ENCODE measurements around the gene ITGAL. TPM values are rescaled to one million over a fixed set of nuclear protein-coding genes. Genes with fewer than 3 reads are reported as not detected.

The ITGAL gene
- total RNA-seq, result under 0.01 TPM in 2 replicates

GRCh38 chr16:30472328-30472942 is at the start of gene ITGAL:
Gene ITGAL, plus strand, starts transcription at chr16:30472742. Its CDS starts 96 bp downstream, at chr16:30472838.

GRCh38 chr16:30429678-30430427 is 42.7 kb upstream of the ITGAL start, which contains the start of gene DCTPP1:
Gene DCTPP1, minus strand, starts transcription at chr16:30430030. Its CDS starts 50 bp downstream, at chr16:30429980.

GRCh38 chr16:30445408-30446202 is 26.9 kb upstream of the ITGAL start, which contains the start of gene SEPHS2:
Gene SEPHS2, minus strand, starts transcription at chr16:30445874. Its CDS starts 147 bp downstream, at chr16:30445727.

GRCh38 chr16:30526137-30526822 is 53.7 kb downstream of the ITGAL start, which contains the start of gene ZNF768:
Gene ZNF768, minus strand, starts transcription at chr16:30526566. Its CDS starts 153 bp downstream, at chr16:30526413.

GRCh38 chr16:30534368-30535105 is 62.0 kb downstream of the ITGAL start, which contains the start of gene ZNF747:
Gene ZNF747, minus strand, starts transcription at chr16:30534858. Its CDS starts 179 bp downstream, at chr16:30534679.

GRCh38 chr16:30557957-30558788 is 85.6 kb downstream of the ITGAL start, which contains the start of gene ZNF764:
Gene ZNF764, minus strand, starts transcription at chr16:30558374. Its CDS starts 192 bp downstream, at chr16:30558182.

GRCh38 chr16:30571445-30572322 is 99.1 kb downstream of the ITGAL start, which contains the start of gene ZNF688:
Gene ZNF688, minus strand, starts transcription at chr16:30571714. Its CDS starts 85 bp downstream, at chr16:30571629.

Other genes with a start within 250 kb of the ITGAL start
- 0.26 and 0.93 TPM in 2 replicates for gene NPIPB13, start 224.3 kb upstream of the ITGAL start, total RNA-seq
- 32.9 and 33.9 TPM in 2 replicates for gene CD2BP2, start 117.4 kb upstream of the ITGAL start, total RNA-seq
- gene TBC1D10B, start 102.2 kb upstream of the ITGAL start, total RNA-seq, result 28.2 and 30.0 TPM in 2 replicates
- gene MYL11, start 97.9 kb upstream of the ITGAL start, total RNA-seq, result 0.12 TPM in 1 of 2 replicates, not detected in the other
- 0.06 and 0.13 TPM in 2 replicates for gene SEPTIN1, start 90.2 kb upstream of the ITGAL start, total RNA-seq
- 5.5 and 5.8 TPM in 2 replicates for gene ZNF48, start 77.3 kb upstream of the ITGAL start, total RNA-seq
- gene ZNF771, start 65.1 kb upstream of the ITGAL start, total RNA-seq, result 5.8 and 10.0 TPM in 2 replicates
- gene DCTPP1, start 42.7 kb upstream of the ITGAL start, total RNA-seq, result 11.5 and 19.7 TPM in 2 replicates
- gene SEPHS2, start 26.9 kb upstream of the ITGAL start, total RNA-seq, result 9.4 and 11.2 TPM in 2 replicates
- 11.9 and 12.0 TPM in 2 replicates for gene ZNF768, start 53.8 kb downstream of the ITGAL start, total RNA-seq
- gene ZNF747, start 62.1 kb downstream of the ITGAL start, total RNA-seq, result 8.0 and 9.1 TPM in 2 replicates
- 2.8 and 3.0 TPM in 2 replicates for gene ZNF764, start 85.6 kb downstream of the ITGAL start, total RNA-seq
- 10.4 and 17.3 TPM in 2 replicates for gene ZNF688, start 99.0 kb downstream of the ITGAL start, total RNA-seq
- 5.9 and 7.2 TPM in 2 replicates for gene ZNF785, start 113.0 kb downstream of the ITGAL start, total RNA-seq
- 4.0 and 4.2 TPM in 2 replicates for gene ZNF689, start 137.6 kb downstream of the ITGAL start, total RNA-seq
- 6.2 and 6.8 TPM in 2 replicates for gene PRR14, start 178.2 kb downstream of the ITGAL start, total RNA-seq
- gene FBRS, start 185.7 kb downstream of the ITGAL start, total RNA-seq, result 18.0 and 19.3 TPM in 2 replicates
- gene SRCAP, start 226.4 kb downstream of the ITGAL start, total RNA-seq, result 20.9 and 24.3 TPM in 2 replicates